Mesodermal cell (in vitro differentiated cells): ENCODE data around the gene MRC2.

Source experiments
- H3K27ac ChIP-seq: 2 replicates; pipeline ENCODE4 v1.7.0; 2013; ENCODE audit warnings: mild to moderate bottlenecking, low read depth, low read length, moderate library complexity; ENCODE audit not compliant: severe bottlenecking
- H3K36me3 ChIP-seq: 2 replicates; pipeline ENCODE4 v1.7.1; 2013; ENCODE audit warnings: mild to moderate bottlenecking, low read length, moderate library complexity; ENCODE audit not compliant: control insufficient read depth, insufficient read depth
- H3K4me1 ChIP-seq: one replicate; pipeline ENCODE4 v1.7.1; 2013; ENCODE audit warnings: mild to moderate bottlenecking, low read length; ENCODE audit not compliant: insufficient read depth, control insufficient read depth, poor library complexity, severe bottlenecking
- H3K4me3 ChIP-seq: 2 replicates; pipeline ENCODE4 v1.7.0; 2013; ENCODE audit warnings: low read length, control low read depth, mild to moderate bottlenecking; ENCODE audit not compliant: insufficient read depth, poor library complexity, severe bottlenecking; ENCODE audit errors: extremely low read depth
- H3K9me3 ChIP-seq: 2 replicates; pipeline ENCODE4 v1.7.1; 2013; ENCODE audit warnings: mild to moderate bottlenecking, low read length, moderate library complexity; ENCODE audit not compliant: control insufficient read depth
- WGBS, 2 experiments: methylation state at CpG; one replicate each; pipeline ENCODE4 v1.1.5; 2013; ENCODE audit warnings: missing lambda C conversion rate in 2 of 2; ENCODE audit not compliant: insufficient coverage in 2 of 2; 5-methylcytosine and 5-hydroxymethylcytosine counted together

The MRC2 gene

GRCh38 chr17:62716834-62717588 is 89.5 kb downstream of the MRC2 start:
- 90 to 93% methylated on average over 22 to 23 of the region's 23 CpGs for WGBS, 2 experiments
- Histone ChIP-seq H3K36me3 (no peaks in the 10 kb centered on the region), H3K27ac (no peak overlapping the region), H3K9me3 (peaks cover 9% of the 10 kb centered on the region), H3K4me3 (no peak overlapping the region), H3K4me1 (peaks cover 5% of the 10 kb centered on the region)

GRCh38 chr17:62717589-62717855 is 90.1 kb downstream of the MRC2 start:
- Histone ChIP-seq H3K27ac (no peak overlapping the region), H3K4me1 (peaks cover 5% of the 10 kb centered on the region), H3K4me3 (no peak overlapping the region), H3K9me3 (peaks cover 9% of the 10 kb centered on the region), H3K36me3 (no peaks in the 10 kb centered on the region)
- 96 to 100% methylated on average over 5 of the region's 6 CpGs for WGBS, 2 experiments

- peaks cover 9% of the 10 kb centered on the region for H3K9me3 ChIP-seq
- peaks cover 5% of the 10 kb centered on the region for H3K4me1 ChIP-seq
- no peak overlapping the region for H3K27ac ChIP-seq
- H3K4me3 ChIP-seq = no peak overlapping the region
- 91 to 100% methylated on average over 6 to 7 of the region's 8 CpGs for WGBS, 2 experiments
- H3K36me3 ChIP-seq = no peaks in the 10 kb centered on the region
Observed at GRCh38 chr17:62717889-62718288, 90.4 kb downstream of the MRC2 start.

GRCh38 chr17:62718429-62718828 is 91.0 kb downstream of the MRC2 start:
- H3K27ac ChIP-seq = no peak overlapping the region
- no peak overlapping the region for H3K4me3 ChIP-seq
- WGBS, 2 experiments = 91 to 96% methylated on average over 5 of the region's 11 CpGs
- peaks cover 9% of the 10 kb centered on the region for H3K9me3 ChIP-seq
- peaks cover 5% of the 10 kb centered on the region for H3K4me1 ChIP-seq
- no peaks in the 10 kb centered on the region for H3K36me3 ChIP-seq

- no CpG with 5 or more reads among the region's 1 CpG for WGBS, 2 experiments
- peaks cover 13% of the 10 kb centered on the region for H3K4me1 ChIP-seq
- no peak overlapping the region for H3K4me3 ChIP-seq
- no peak overlapping the region for H3K27ac ChIP-seq
- peaks cover 9% of the 10 kb centered on the region for H3K9me3 ChIP-seq
- H3K36me3 ChIP-seq = no peaks in the 10 kb centered on the region
Observed at GRCh38 chr17:62719586-62719985, 92.1 kb downstream of the MRC2 start.

- WGBS, 2 experiments = 73 to 92% methylated on average over 1 to 2 of the region's 3 CpGs
- H3K27ac ChIP-seq = no peak overlapping the region
- H3K4me1 ChIP-seq = peaks cover 19% of the 10 kb centered on the region
- H3K36me3 ChIP-seq = no peaks in the 10 kb centered on the region
- peaks cover 9% of the 10 kb centered on the region for H3K9me3 ChIP-seq
- H3K4me3 ChIP-seq = no peak overlapping the region
Observed at GRCh38 chr17:62720126-62720850, 92.8 kb downstream of the MRC2 start.

- no peak overlapping the region for H3K27ac ChIP-seq
- no peaks in the 10 kb centered on the region for H3K36me3 ChIP-seq
- H3K9me3 ChIP-seq = peaks cover 9% of the 10 kb centered on the region
Observed at GRCh38 chr17:62722625-62723024, 95.2 kb downstream of the MRC2 start.

GRCh38 chr17:62723842-62724241 is 96.4 kb downstream of the MRC2 start:
- H3K9me3 ChIP-seq = peaks cover 9% of the 10 kb centered on the region
- WGBS, 2 experiments = 59 to 76% methylated on average over 5 of the region's 7 CpGs
- H3K4me1 ChIP-seq = peaks cover 24% of the 10 kb centered on the region
- no peak overlapping the region for H3K4me3 ChIP-seq
- no peak overlapping the region for H3K27ac ChIP-seq
- no peaks in the 10 kb centered on the region for H3K36me3 ChIP-seq

More at GRCh38 chr17:62722625-62723024, 95.2 kb downstream of the MRC2 start:
- H3K4me1 ChIP-seq = peaks cover 26% of the 10 kb centered on the region
- no peak overlapping the region for H3K4me3 ChIP-seq
- WGBS, 2 experiments = no CpG with 5 or more reads among the region's 1 CpG

GRCh38 chr17:62724398-62725146 is 97.1 kb downstream of the MRC2 start:
- 73 to 77% methylated on average over 13 to 14 of the region's 16 CpGs for WGBS, 2 experiments
- Histone ChIP-seq H3K4me1 (peaks cover 21% of the 10 kb centered on the region), H3K27ac (no peak overlapping the region), H3K9me3 (peaks cover 9% of the 10 kb centered on the region), H3K36me3 (no peaks in the 10 kb centered on the region), H3K4me3 (no peak overlapping the region)

GRCh38 chr17:62725791-62726249 is 98.3 kb downstream of the MRC2 start:
- Histone ChIP-seq H3K4me3 (no peak overlapping the region), H3K36me3 (no peaks in the 10 kb centered on the region), H3K27ac (no peak overlapping the region), H3K4me1 (peaks cover 21% of the 10 kb centered on the region), H3K9me3 (no peaks in the 10 kb centered on the region)
- WGBS, 2 experiments = 78 to 84% methylated on average over 2 to 3 of the region's 5 CpGs
